Stimulated activated CD8-positive, alpha-beta memory T cell treated with anti-CD3 and anti-CD28 coated beads, Interleukin-12 subunit alpha, Interleukin-12 subunit beta, amount 100 ng/mL, for 1 hour (primary cell): ENCODE results near the gene CCNJL.

ENCODE experiments used
- DNase-seq: peaks from one replicate; pipeline ENCODE4 v3.0.0-alpha.2; 2020; ENCODE audit warnings: low read depth

Gene CCNJL

DNA sequence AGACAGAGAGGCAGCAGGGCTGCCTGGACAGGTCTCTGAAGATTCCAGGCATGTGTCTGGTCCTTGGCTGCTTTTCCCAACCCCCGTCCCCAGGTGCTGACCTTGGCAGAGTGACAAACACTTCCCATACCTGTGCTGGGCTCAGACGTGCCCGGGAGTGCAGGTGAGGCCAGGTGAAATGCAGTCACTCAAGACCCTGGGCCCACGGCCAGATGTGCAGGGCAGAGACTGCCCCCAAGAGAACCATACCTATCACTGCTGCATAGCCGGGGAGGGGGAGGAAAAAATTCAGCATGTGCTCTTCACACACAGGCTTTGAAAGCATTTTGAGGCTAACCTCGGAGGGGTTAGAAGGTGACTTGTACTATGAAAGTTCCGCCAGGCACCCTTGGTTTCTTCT, 22.6 kb downstream of the CCNJL start:
- no peak for DNase-seq

DNA sequence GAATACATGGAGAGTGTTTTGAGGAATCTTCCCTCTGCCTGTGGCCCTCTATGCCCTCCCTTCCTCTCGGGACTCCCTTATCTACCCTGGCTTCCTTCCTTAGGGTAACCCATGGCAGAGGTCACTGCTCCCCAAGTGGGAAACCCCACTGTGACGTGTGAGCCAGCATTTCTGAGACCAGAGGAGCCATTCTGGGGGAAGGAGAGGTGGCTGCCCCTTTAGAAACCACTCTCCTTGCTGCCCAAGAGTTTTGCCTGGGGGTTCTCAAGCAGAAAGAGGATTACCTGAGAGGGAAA, 23.1 kb downstream of the CCNJL start:
- no peak for DNase-seq

DNA sequence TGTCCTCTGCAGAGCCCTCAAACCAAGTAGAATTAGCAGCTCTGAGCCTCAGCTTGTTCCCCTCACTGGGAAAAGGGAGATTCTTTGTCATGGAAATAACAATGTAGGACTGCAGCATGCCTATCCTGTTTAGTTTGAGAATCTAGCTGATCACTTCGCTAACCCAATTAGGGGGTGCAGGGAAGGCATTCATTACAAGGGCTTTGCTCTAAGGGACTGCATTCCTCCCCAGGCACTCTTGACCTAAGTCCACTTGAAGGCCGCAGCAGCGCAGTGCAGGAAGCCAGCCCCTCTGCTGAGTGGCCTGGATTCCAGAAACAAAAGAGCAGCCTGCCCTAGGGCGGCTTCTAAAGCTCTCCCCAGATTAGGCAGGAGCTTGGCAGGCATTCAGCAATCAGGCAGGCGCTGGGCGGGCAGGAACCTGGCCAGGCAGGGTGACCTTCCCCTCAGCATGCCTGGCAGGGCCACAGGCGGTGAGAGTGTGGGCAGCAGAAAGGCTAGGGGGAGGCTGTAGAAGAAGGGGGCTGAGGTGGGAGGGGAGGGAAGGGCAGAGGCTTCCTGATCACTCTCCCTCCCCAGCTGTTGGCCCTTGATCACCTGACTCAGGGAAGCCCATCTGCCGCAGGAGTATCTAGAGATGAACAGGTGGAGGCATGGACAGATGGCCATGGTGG, 24.8 kb downstream of the CCNJL start:
- no peak for DNase-seq

DNA sequence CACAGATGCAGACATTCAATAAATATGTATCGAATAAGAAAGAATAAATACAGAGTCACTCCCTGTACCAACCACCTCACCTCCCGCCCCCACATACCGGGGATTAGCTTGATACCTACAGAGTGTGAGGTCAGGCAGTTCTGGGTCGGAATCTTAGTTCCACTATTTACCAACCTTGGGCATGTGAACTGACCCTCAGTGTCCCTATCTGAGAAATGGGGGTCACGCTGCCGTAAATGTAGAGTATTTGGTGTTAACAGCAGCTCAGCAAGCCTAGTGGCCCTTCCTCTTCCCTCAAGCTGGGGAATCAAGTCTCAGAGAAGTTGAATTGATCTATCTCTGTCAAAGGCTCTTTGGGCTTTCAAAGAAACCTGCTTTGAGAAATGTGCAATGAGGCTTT, 25.4 kb downstream of the CCNJL start:
- no peak for DNase-seq

DNA sequence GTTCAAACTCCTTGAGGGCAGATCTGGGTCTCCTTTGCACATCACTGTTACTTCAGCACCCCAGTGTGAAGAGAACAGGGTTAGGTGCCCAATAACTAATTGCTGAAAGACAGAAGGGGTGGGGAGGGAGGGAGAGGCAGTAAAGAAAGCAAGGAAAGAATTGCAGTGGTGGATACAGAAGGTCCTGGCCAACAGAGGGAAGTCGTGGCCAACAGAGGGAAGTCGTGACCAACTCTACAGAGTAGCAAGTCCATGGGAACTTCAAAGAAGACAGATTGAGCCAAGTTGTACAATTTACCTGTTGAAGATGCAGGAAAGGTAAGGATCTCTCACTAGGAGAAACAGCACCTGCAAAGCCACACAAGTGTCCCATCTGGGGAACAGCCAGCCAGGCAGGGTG, 27.0 kb downstream of the CCNJL start:
- no peak for DNase-seq

DNA sequence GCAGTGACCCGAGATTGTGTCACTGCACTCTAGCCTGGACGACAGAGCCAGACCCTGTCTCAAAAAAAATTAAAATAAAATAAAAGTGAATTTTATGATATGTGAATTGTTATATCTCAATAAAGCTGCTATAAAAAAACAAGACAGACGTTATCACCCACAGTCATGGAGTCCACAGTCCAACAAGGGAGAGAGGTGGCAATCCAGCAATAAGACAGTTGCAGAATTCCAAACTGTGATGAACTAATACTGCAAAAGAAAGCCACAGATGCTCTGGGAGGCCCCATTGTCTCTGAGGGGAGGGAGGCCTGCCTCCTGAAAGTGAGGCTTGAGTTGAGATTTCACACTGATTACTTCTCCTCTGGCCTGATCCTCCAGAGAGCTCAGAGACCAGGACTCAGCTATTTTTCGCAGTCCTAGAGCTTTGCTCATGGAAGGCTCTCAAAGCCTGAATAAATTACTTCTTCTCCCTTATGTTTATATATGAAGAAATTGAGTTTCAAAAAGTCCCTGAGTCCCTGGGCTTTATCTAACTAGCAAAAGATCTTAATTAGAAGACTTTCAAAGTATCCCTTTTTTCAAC, 28.0 kb downstream of the CCNJL start:
- no peak for DNase-seq

DNA sequence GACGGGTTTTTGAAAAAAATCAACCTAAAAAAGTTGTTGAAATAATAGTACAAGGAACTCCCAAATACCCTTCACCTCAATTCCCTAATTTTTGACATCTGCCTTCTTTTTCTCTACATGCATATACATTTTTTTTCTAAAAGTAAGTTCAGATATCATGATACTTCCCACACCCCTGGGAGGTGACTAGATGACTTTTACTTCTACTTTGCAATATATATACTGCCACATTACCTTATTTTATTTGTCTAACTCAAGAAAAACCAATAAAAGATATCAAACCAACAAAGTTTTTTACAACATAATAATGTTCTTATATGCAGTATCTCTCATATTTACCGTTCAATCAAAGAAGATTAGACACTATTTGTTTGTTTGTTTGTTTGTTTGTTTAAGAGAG, 31.1 kb downstream of the CCNJL start:
- no peak for DNase-seq

DNA sequence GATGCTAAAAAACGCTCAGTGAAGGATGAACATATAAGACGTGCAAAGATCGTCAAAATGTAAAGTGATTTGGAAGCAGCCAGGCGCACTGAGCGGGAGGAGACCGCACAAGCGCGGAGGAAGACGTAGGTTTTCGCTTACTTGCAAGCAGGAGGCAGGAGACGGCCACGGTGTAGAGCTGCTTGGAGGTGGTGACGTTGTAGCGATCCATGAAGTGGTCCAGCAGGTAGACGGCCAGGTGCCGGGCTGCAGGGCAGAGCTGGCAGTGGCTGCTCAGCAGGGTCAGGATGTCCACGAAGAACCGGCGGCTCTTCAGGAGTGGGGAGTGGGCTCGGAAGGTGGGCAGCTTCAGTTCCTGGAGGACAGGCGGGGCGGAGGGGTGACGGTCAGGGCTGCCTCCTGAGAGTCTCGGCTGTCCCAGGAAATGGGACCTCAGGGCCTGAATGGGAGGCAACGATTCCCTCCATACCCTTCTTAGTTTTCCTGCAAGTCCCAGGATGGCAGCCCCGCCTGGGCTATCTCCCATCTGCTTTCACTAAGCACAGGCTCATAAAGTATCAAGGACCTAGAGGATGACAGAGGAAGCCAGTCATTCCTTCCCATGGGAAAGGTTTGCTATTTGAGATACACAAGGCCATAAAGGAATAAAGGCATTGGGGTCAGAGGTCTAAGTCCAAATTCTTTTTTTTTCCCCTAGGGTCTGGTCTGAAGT, 31.8 kb downstream of the CCNJL start:
- DNase-seq: no peak

DNA sequence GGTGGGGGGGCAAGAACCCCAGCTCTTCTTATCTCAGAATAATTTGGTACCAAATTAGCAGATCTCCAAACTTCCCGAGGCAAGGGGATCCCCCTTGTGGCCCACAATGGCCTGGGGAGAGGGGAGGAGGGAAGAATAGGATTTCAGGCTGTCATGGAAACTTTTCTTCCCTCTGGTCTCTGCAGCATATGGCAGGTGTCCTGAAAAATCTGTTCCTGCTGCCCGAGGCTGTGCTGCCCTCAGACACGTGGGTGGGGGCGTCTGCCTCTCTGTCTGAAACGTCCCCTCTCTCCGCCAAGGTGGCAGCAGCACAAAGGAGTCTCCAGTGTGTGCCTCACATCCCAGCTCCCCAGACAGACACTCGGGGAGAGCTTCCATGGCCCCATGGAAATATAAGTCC, 34.0 kb downstream of the CCNJL start:
- DNase-seq: no peak

DNA sequence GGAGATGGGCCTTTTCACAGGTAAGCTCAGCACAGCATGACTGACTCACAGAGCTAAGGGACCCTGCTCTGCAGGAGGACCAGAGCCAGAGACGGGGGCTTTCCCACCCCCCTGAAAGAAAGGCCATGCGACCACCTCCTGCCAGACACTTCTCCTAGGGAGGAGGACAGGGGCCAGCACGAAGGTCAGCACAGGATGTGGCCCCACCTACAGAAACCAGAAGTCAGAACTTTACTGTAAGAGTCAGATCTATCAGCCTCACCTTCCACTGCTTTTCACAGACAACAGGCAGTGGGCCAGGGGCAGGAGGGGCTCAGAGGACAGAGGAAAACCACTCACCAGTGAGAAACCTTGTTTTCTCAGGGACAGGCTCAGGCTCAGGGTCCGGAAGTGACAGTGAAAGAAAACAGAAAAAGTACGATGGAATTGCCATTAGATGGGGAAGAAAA, 37.9 kb downstream of the CCNJL start:
- no peak for DNase-seq

DNA sequence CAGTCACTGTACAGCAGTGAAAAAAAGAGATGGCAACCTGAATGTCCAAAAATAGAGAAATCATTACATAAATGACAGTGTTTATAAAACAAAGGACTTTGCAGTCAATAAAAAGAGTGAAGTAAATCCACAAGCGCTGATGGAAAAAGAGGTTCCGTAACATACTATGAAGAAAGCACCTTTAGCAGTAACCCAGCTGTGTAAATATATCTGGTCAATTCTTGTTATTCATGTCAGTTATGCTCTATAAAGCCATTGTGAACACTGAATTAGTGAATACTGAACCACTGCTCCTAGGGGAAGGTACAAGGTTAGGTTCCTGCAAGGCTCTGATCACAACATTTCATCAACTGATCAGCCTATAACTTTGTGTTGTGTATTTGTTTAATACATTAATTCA, 39.5 kb downstream of the CCNJL start:
- no peak for DNase-seq

DNA sequence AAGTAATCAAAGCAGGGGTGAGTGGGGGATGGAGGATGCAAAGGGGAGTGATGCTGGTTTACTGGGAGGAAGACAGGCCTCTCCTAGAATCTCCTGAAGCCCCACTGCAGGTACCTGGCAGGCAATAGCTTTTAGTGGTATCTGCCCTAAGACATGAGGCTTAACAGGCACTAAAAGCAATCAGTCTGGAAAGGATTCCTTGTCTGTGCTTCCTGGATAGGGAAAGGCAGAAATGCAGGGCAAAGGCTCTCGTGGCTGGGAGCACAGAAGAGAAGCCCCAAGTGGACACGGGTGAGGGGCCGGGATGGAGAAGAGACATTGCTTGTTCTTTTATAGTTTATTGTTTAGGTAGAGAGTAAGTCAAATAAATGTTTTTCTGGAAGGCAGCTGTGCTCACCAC, 40.1 kb downstream of the CCNJL start:
- DNase-seq: no peak

DNA sequence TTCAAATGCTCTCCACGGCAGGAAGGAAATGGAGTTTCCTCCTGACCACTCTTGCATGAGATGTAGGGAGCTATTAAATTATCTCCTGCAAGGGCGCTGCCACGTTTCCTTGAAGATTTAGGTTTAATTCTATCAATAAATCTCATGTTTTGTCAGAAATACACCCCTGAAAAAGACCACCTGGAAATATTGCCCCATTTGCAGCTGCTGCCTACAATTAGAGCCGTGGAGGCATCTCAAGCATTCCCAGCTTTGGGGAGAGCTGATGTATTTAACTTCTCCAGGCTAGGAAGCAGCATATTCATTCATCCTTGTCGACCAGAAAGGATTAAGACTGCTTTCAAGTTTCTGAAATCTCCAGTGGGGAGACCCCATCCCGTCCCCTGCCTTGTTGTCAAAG, 40.5 kb downstream of the CCNJL start:
- no peak for DNase-seq

DNA sequence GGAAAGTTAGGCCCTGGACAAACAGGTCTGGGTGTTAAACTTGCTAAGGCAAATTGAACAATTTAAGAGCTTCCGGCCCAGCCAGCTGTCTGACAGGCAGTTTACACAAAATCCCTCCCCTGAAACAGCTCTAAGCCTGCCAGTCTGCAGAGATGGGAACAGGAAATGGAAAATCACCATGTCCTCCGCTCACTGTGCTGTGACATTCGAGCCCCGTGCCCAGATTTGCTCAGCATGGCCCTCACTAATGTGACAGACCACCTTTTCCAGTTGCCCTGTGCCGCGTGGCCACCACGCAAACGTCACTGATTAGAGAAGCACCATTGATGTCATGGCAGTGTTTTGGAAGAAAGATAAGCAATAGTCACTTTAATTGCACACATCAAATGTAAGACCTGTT, 41.0 kb downstream of the CCNJL start:
- DNase-seq: no peak

DNA sequence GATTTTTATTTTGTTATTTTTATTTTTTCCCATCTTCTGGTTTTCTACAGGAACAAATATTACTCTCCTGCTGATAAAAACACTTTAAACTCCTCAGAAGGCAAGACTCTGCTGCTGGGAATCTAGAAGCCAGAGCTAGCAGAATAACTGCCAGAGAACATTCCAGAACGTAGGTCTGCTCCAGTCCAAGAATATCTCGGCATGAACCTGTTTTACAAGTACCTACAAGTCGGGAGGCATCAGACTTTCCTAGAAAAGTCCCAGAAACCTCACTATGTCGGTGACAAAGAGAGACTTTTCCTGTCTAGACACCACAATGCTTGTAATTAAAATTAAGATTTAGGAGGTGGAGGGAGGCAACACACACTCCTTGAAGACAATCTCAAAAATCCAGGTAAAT, 41.7 kb downstream of the CCNJL start:
- DNase-seq: no peak

DNA sequence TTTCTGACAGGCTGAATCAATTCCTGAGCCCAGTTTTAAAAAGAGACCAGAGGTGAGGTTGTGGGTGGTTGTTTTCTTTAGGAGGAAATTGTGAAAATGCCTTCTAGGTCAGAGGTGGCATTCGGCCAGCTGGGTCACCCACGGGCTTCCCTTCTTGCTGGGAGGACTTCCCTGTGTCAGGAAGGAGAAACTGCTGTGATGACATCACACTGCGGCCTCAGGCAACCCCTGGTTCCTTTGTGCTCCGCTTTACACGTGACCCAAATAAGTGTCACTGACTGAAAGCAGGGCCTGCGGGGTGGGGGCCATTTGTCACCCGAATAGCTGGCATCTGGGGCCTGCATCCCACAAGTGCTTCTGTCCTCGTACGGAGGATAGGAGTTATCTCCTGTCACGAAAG, 43.3 kb downstream of the CCNJL start:
- DNase-seq: no peak

DNA sequence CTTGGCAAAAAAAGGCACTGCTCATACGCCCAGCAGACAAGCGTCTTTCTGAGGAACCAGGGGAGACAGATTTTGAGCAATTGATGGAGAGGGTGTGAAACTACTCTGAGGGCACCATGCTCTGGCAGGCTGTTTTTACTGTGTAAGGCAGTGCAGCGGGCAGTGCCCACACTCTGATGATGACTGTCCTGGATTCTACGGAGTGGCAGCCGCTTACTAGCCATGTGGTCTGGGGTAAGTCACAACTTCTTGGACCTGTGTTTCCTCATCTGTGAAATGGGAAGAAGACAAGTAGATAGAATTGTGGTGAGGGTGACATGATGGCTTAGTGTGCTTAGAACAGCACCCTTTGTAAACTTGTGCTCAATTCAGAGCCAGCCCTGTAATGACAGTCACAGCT, 44.2 kb downstream of the CCNJL start:
- DNase-seq: no peak

DNA sequence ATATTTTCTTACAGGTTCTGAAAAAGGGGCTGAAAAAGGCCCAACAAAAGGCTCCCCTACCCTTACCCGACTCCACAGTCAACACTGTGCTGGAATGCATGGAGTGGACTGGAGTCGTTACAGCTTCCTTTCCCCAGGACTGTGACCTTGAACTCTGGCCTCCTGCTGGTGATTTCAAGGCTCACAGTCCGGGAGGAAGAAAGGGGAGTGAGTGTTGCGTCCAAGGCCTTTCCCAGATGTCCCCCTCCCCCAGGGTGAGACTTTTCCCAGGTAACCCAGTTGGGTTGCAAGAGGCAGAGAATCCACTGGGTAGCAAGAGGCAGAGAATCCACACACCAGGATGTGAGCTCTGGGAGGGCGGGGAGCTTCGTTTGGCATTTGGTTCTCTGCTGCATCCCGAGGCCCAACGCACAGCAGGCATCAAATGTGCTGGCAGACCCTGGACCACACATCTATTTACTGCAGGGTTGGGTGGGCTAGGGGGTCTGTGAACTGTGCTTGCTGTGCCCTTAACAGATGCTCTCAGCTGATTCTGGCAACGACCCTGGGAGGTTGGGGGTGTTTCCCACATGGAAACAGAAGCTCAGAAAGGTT, 45.5 kb downstream of the CCNJL start:
- no peak for DNase-seq

DNA sequence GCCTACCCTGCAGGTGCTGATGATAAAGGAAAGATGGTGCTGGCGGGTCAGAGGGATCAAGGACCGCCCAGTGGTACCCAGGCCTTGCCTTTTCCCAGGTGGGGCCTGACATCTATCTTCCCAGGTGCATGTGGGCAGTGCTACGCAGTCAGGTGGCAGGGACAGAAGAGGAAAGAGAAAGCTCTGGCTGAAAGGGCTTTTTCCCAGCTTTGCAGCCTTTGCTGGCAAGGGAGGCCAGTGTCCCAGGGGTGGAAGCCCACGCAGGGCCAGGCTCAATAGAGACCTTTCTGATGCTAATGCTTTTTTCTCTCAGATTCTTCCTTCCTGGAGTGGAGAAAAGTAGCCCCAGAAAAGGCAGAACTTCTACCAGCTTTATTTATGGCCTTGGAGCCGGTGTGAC, 46.3 kb downstream of the CCNJL start:
- DNase-seq: no peak

DNA sequence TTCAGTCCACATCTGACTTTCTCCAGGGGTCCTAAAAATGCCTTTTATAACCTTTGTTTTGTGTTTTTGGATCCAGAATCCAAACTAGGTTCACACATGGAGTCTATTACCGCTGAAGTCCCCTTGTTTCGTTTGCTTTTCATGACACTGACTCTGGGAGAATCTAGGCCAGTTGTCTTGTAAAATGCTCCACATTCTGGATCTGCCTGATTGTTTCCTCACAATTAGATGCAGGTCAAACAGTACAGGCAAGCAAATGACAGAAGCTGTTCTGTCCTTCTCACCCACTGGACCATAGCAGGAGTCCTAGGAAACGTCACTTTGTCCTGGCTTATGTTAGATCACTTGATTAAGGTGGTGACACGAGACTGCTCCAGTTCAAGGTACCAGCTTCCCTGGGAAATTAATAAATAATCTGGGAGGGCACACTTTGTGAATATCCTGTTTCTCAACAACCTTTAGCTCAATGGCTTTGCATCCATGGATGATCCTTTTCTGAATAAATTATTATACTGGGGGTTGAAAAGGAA, 49.0 kb downstream of the CCNJL start:
- no peak for DNase-seq

DNA sequence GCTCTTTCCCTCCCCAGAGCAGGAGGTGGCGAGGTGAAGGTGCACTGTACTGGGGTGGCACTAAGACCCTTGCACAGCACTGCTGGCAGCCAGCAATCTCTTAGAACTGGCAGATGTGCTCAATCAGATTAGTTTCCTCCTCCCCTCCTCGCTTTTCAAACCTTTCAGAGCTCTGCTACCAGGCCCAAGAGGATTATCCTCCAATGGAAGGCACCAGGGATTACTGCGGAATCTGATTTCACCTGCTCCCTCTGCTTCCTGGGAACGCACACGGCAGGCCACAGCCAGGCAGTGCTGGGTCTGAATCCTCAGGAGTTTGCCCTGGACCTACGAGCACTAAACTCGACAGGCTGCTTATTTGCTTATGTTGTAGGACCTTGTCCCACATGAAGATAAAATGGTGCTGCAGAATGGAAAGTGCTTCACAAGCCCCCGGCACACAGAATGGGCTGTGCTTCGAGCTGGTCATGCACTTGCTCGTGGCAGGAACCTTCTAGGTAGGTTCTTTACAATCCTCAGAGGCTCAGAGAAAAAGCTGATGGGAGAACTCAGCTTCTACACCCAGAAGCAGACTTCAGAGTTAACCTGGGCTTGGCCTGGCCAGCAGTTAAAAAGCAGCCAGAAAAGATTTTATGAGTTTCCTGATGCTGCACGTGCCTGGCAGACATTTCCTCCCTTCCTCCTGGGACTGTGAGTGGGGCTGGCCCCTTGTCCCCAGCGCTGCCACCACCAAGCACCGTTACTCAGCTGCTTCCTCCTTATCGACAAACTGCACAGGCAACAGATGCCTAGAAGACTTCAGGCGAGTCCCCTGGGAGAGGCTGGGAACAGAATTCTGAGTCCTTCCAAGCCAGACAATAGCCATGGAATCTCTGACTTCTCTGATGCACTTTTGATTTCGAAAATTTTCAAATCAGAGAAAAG, 50.0 kb downstream of the CCNJL start:
- no peak for DNase-seq
